CD8-positive, alpha-beta memory T cell (primary cell): ENCODE results near the gene ZNF486. TPM values are rescaled to one million over a fixed set of nuclear protein-coding genes. Genes with fewer than 3 reads are reported as not detected.
A peak's percentile ranks its signal among the peaks of the same experiment; 100 is the strongest.
"Not testable (repeated sequence)": the region's sequence is repeated elsewhere in the genome, so short reads cannot be mapped to it uniquely, and the experiment has no call there.

Experiments used
- CTCF ChIA-PET: fragments of 350-600 bp; sonication (Branson Sonifier 250); formaldehyde crosslinking; loops from one replicate; lab custom pipeline; 2021; ENCODE audit warnings: antibody characterized with exemption; lab: Charles Lee
- POLR2A ChIA-PET: fragments of 350-600 bp; sonication (Branson Sonifier 250); formaldehyde crosslinking; loops from one replicate; lab custom pipeline; 2021; ENCODE audit warnings: antibody characterized with exemption; lab: Charles Lee
- DNase-seq, 5 donors: peaks; one replicate each; pipeline versions ENCODE4 v3.0.0 to v3.0.0-alpha.2; 2020 to 2022; ENCODE audit warnings: mixed read lengths in 1 of 5
- H3K27ac ChIP-seq: one replicate; pipeline ENCODE4 v1.7.0; 2013; ENCODE audit warnings: low read depth, mild to moderate bottlenecking, low read length, moderate library complexity
- H3K27me3 ChIP-seq: 2 replicates; pipeline ENCODE4 v1.7.0; 2013; ENCODE audit warnings: low read length, mild to moderate bottlenecking; ENCODE audit not compliant: insufficient read depth, poor library complexity, severe bottlenecking
- H3K36me3 ChIP-seq: 2 replicates; pipeline ENCODE4 v1.7.0; 2013; ENCODE audit warnings: mild to moderate bottlenecking, low read length, moderate library complexity; ENCODE audit not compliant: insufficient read depth
- H3K4me1 ChIP-seq: 2 replicates; pipeline ENCODE4 v1.7.0; 2013; ENCODE audit warnings: mild to moderate bottlenecking, low read length, moderate library complexity; ENCODE audit not compliant: insufficient read depth
- H3K4me3 ChIP-seq: 2 replicates; pipeline ENCODE4 v1.7.0; 2013; ENCODE audit warnings: mild to moderate bottlenecking, low read length
- H3K9me3 ChIP-seq: 2 replicates; pipeline ENCODE4 v1.7.0; 2013; ENCODE audit warnings: mild to moderate bottlenecking, low read length
- H3K27ac Mint-ChIP-seq, 8 donors: one replicate each; pipeline ENCODE4 v1.8.0; 2020 to 2021; ENCODE audit warnings: mixed read lengths in 8 of 8, mild to moderate bottlenecking in 6 of 8, inconsistent platforms in 3 of 8, moderate library complexity in 3 of 8
- H3K27me3 Mint-ChIP-seq, 2 donors: one replicate each; pipeline ENCODE4 v1.8.0; 2020 to 2021; ENCODE audit warnings: mixed read lengths in 2 of 2, mild to moderate bottlenecking in 1 of 2, moderate library complexity in 1 of 2
- H3K36me3 Mint-ChIP-seq, 3 donors: one replicate each; pipeline ENCODE4 v1.8.0; 2020 to 2021; ENCODE audit warnings: mixed read lengths in 3 of 3, inconsistent platforms in 1 of 3, mild to moderate bottlenecking in 1 of 3
- H3K4me1 Mint-ChIP-seq, 3 donors: one replicate each; pipeline ENCODE4 v1.8.0; 2020 to 2021; ENCODE audit warnings: mixed read lengths in 3 of 3, inconsistent platforms in 1 of 3, mild to moderate bottlenecking in 1 of 3
- H3K4me3 Mint-ChIP-seq, 7 donors: one replicate each; pipeline ENCODE4 v1.8.0; 2020 to 2021; ENCODE audit warnings: mixed read lengths in 7 of 7, mild to moderate bottlenecking in 6 of 7, moderate library complexity in 4 of 7, inconsistent platforms in 2 of 7
- H3K9me3 Mint-ChIP-seq, 5 donors: one replicate each; pipeline ENCODE4 v1.8.0; 2020 to 2022; ENCODE audit warnings: mixed read lengths in 5 of 5, mild to moderate bottlenecking in 3 of 5, moderate library complexity in 2 of 5, inconsistent platforms in 1 of 5
- polyA plus RNA-seq: library from polyadenylated mRNA; unstranded; fragments of 300-500 nt; fragmentation: Illumina TruSeq; gene quantifications from one replicate; pipeline ENCODE4 v1.2.3, GENCODE V29; 2021
- total RNA-seq, 2 experiments: library from RNA; stranded (reverse); gene quantifications; one replicate each; pipeline ENCODE4 v1.2.3, GENCODE V29; 2021

The ZNF486 gene
- total and polyA plus RNA-seq, 3 experiments from 2014 or later, result 4.9 to 12.0 (median 10.5) TPM

DNA sequence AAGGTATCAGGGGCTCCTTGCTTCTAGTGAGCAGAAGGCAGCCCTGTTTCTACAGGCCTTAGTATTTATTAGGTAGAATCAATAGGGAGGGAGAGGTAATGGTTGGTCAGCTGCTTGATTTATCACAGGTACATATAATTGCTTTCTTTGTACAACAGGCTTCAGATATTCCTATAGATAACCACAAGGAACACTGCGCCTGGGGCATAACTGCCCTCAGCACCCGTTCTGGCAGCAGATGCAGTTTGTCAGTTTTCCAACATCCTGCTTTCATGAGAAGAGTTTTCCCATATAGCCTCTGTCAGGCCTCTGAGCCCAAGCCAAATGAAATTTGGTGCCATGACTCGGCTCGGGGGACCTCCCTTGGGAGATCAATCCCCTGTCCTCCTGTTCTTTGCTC lies 12.4 kb upstream of the ZNF486 start:
- Histone ChIP-seq H3K27me3 (no peaks in the 10 kb centered on the region), H3K36me3 (no peaks in the 10 kb centered on the region), H3K4me1 (no peaks in the 10 kb centered on the region), H3K27ac (no peak overlapping the region), H3K9me3 (no peaks in the 10 kb centered on the region), H3K4me3 (no peak overlapping the region)
- H3K4me1 Mint-ChIP-seq, result no peaks in the 10 kb centered on the region
- H3K9me3 Mint-ChIP-seq, result peaks cover 0 to 4% (median 0%) of the 10 kb centered on the region in 5 donors
- ChIA-PET CTCF (no interaction called here), POLR2A (no interaction called here)
- no peaks in the 10 kb centered on the region for H3K27me3 Mint-ChIP-seq
- no peak for DNase-seq
- no peak overlapping the region for H3K27ac Mint-ChIP-seq
- H3K36me3 Mint-ChIP-seq, result peaks cover 0 to 3% (median 0%) of the 10 kb centered on the region in 3 donors
- H3K4me3 Mint-ChIP-seq, result no peak overlapping the region

DNA sequence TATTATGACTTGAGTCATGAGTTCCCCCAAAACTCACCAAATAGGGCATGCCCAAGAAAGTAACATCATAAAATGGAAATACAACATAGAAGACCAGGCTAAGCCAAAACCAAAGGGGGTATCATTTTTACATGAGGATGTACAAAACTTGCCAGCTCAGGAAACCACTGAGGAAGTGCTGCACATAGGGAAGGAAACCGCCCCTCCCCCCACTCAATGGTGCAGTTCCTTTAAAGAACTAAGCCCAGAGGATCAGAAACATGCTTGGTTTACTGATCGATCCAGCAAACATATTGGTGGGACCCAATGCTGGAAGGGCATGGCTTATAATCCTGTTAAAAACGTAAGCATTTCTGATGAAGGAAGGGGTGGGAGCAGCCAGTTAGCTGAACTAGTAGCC lies 4.2 kb upstream of the ZNF486 start:
- H3K9me3 Mint-ChIP-seq, result peaks cover 0 to 4% (median 0%) of the 10 kb centered on the region in 5 donors
- DNase-seq, result peak in 2 of 5 donors; percentile 4 to 19
- ChIA-PET CTCF (no interaction called here), POLR2A (no interaction called here)
- peak overlapping the region in 1 of 8 donors; percentile 25 for H3K27ac Mint-ChIP-seq
- peak overlapping the region in 5 of 7 donors; percentile 26 to 62 (median 49) for H3K4me3 Mint-ChIP-seq
- peaks cover 0 to 8% (median 7%) of the 10 kb centered on the region in 3 donors for H3K36me3 Mint-ChIP-seq
- peaks cover 28 to 50% (median 31%) of the 10 kb centered on the region in 3 donors for H3K4me1 Mint-ChIP-seq
- peaks cover 9% of the 10 kb centered on the region for H3K4me1 ChIP-seq
- H3K4me3 ChIP-seq, result no peak overlapping the region
- H3K9me3 ChIP-seq, result no peaks in the 10 kb centered on the region
- no peaks in the 10 kb centered on the region for H3K36me3 ChIP-seq
- H3K27me3 ChIP-seq, result no peaks in the 10 kb centered on the region
- H3K27me3 Mint-ChIP-seq, result no peaks in the 10 kb centered on the region
- no peak overlapping the region for H3K27ac ChIP-seq

DNA sequence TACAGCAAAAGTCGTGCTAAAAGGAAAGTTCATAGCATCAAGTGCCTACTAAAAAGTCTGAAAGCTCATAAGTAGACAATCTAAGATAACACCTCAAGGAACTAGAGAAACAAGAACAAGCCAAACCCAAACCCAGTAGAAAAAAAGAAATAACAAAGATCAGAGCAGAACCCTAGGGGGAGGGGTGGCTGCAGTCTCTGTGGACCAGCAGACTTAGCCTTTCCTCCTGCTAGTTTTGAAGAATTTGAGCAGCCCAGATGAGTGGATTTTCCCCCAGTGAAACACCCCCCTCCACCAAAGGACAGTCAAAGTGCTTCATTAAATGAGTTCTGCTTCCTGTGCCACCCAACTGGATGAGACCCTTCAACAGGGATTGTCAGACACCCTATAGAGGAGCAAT lies 2.6 kb upstream of the ZNF486 start:
- H3K9me3 ChIP-seq, result no peaks in the 10 kb centered on the region
- Mint-ChIP-seq H3K9me3 (peaks cover 0 to 3% (median 0%) of the 10 kb centered on the region in 5 donors), H3K27me3 (no peaks in the 10 kb centered on the region), H3K4me1 (peaks cover 30 to 57% (median 33%) of the 10 kb centered on the region in 3 donors), H3K27ac (peak overlapping the region in 2 of 8 donors; percentile 29 to 51), H3K4me3 (peak overlapping the region in 1 of 7 donors; percentile 7), H3K36me3 (peaks cover under 1 to 13% (median 7%) of the 10 kb centered on the region in 3 donors)
- POLR2A ChIA-PET, result no interaction called here
- H3K4me1 ChIP-seq, result peaks cover 13% of the 10 kb centered on the region
- CTCF ChIA-PET, result no interaction called here
- no peak overlapping the region for H3K27ac ChIP-seq
- no peaks in the 10 kb centered on the region for H3K36me3 ChIP-seq
- DNase-seq, result no peak
- no peak overlapping the region for H3K4me3 ChIP-seq
- no peaks in the 10 kb centered on the region for H3K27me3 ChIP-seq

- Mint-ChIP-seq H3K9me3 (peaks cover 0 to 4% (median 0%) of the 10 kb centered on the region in 5 donors), H3K4me1 (peaks cover 38 to 69% (median 41%) of the 10 kb centered on the region in 3 donors), H3K4me3 (peak overlapping the region in 1 of 7 donors; percentile 57), H3K27ac (peak overlapping the region in 3 of 8 donors; percentile 33 to 99 (median 43)), H3K27me3 (no peaks in the 10 kb centered on the region), H3K36me3 (peaks cover 4 to 21% (median 10%) of the 10 kb centered on the region in 3 donors)
- Histone ChIP-seq H3K4me1 (peaks cover 13% of the 10 kb centered on the region), H3K27ac (no peak overlapping the region), H3K4me3 (no peak overlapping the region), H3K27me3 (no peaks in the 10 kb centered on the region), H3K36me3 (no peaks in the 10 kb centered on the region), H3K9me3 (no peaks in the 10 kb centered on the region)
- POLR2A ChIA-PET, result interaction anchor here (0.6 to 1.6 kb wide), 4 partner anchors 72 to 400 kb away, joined by 3 to 12 read pairs (median 7); partner anchors contain the start of genes ZNF737 and ZNF90
- no peak for DNase-seq
- CTCF ChIA-PET, result interaction anchor here (1.0 to 1.2 kb wide), 2 partner anchors 9 to 72 kb away, joined by 3 read pairs; no protein-coding TSS in a partner anchor
Observed at GRCh38 chr19:20165971-20166592, 932 bp upstream of the ZNF486 start.

GRCh38 chr19:20167651-20168122 lies 673 bp downstream of the ZNF486 start:
- POLR2A ChIA-PET, result interaction anchor here (1.3 to 1.6 kb wide), 3 partner anchors 116 to 608 kb away, joined by 3 to 10 read pairs (median 7); partner anchors contain the start of genes ZNF66 and ZNF682

DNA sequence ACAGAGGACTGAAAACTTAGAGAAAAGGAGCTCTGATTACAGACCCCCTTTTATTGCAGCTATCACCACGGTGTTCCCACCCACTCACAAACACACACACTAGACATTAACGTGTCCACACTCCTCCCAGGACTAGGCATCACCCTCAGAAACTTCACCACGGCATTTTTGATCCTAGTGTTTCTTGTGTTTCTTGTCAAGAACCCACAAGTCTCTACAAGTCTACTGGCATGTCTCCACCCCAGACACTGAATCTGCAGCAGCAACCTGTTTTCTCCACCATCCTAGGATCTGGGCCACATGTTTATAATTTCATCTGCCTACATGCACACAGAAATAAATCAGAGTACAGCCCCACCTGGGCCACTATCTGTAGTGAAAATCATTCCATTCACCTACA lies 4.3 kb downstream of the ZNF486 start:
- H3K36me3 Mint-ChIP-seq, result peaks cover 15 to 47% (median 19%) of the 10 kb centered on the region in 3 donors
- peaks cover 0 to 1% of the 10 kb centered on the region in 2 donors for H3K27me3 Mint-ChIP-seq
- peaks cover 0 to 6% (median 0%) of the 10 kb centered on the region in 5 donors for H3K9me3 Mint-ChIP-seq
- peaks cover 8% of the 10 kb centered on the region for H3K36me3 ChIP-seq
- ChIA-PET CTCF (no interaction called here), POLR2A (no interaction called here)
- H3K27ac ChIP-seq, result no peak overlapping the region
- H3K9me3 ChIP-seq, result no peaks in the 10 kb centered on the region
- peak overlapping the region in 5 of 8 donors; percentile 2 to 83 (median 74) for H3K27ac Mint-ChIP-seq
- peak overlapping the region in 1 of 7 donors; percentile 51 for H3K4me3 Mint-ChIP-seq
- no peak overlapping the region for H3K4me3 ChIP-seq
- H3K4me1 ChIP-seq, result peaks cover 6% of the 10 kb centered on the region
- H3K27me3 ChIP-seq, result no peaks in the 10 kb centered on the region
- peaks cover 32 to 50% (median 36%) of the 10 kb centered on the region in 3 donors for H3K4me1 Mint-ChIP-seq
- no peak for DNase-seq

More at GRCh38 chr19:20167651-20168122, 673 bp downstream of the ZNF486 start:
- peaks cover 0 to 1% of the 10 kb centered on the region in 2 donors for H3K27me3 Mint-ChIP-seq
- no peak for DNase-seq
- Histone ChIP-seq H3K4me1 (peaks cover 9% of the 10 kb centered on the region), H3K27me3 (no peaks in the 10 kb centered on the region), H3K9me3 (no peaks in the 10 kb centered on the region), H3K36me3 (peaks cover 8% of the 10 kb centered on the region), H3K4me3 (peak overlapping the region; percentile 96), H3K27ac (peak overlapping the region; percentile 71)
- CTCF ChIA-PET, result interaction anchor here (1.5 kb wide), 1 partner anchor 128 kb away, joined by 3 read pairs; no protein-coding TSS in a partner anchor
- peaks cover 12 to 34% (median 13%) of the 10 kb centered on the region in 3 donors for H3K36me3 Mint-ChIP-seq
- peak overlapping the region; percentile 94 to 99 (median 97) for H3K4me3 Mint-ChIP-seq
- H3K9me3 Mint-ChIP-seq, result peaks cover 0 to 4% (median 0%) of the 10 kb centered on the region in 5 donors
- H3K4me1 Mint-ChIP-seq, result peaks cover 38 to 67% (median 39%) of the 10 kb centered on the region in 3 donors
- peak overlapping the region; percentile 58 to 99 (median 94) for H3K27ac Mint-ChIP-seq

DNA sequence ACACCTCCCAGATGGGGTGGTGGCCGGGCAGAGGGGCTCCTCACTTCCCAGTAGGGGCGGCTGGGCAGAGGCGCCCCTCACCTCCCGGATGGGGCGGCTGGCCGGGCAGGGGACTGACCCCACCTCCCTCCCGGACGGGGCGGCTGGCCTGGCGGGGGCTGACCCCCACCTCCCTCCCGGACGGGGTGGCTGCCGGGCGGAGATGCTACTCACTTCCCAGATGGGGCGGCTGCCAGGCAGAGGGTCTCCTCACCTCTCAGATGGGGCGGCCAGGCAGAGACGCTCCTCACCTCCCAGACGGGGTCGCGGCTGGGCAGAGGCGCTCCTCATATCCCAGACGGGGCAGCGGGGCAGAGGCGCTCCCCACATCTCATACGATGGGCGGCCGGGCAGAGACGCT lies 8.8 kb downstream of the ZNF486 start:
- H3K9me3 Mint-ChIP-seq, CTCF ChIA-PET, H3K27ac ChIP-seq, H3K4me3 ChIP-seq, H3K27ac Mint-ChIP-seq, H3K27me3 ChIP-seq, H3K36me3 ChIP-seq, H3K4me3 Mint-ChIP-seq, H3K27me3 Mint-ChIP-seq, H3K9me3 ChIP-seq, POLR2A ChIA-PET, DNase-seq, H3K4me1 ChIP-seq: not testable (repeated sequence)
- peaks cover 11 to 52% (median 18%) of the 10 kb centered on the region in 3 donors for H3K36me3 Mint-ChIP-seq
- peaks cover 16 to 40% (median 22%) of the 10 kb centered on the region in 3 donors for H3K4me1 Mint-ChIP-seq

GRCh38 chr19:20179956-20180355 lies 12.9 kb downstream of the ZNF486 start:
- not testable (repeated sequence) for H3K9me3 Mint-ChIP-seq, H3K4me3 Mint-ChIP-seq, DNase-seq, H3K27ac Mint-ChIP-seq, H3K27ac ChIP-seq, H3K4me1 ChIP-seq, H3K27me3 ChIP-seq, H3K36me3 ChIP-seq, H3K27me3 Mint-ChIP-seq, H3K4me3 ChIP-seq, H3K9me3 ChIP-seq
- Mint-ChIP-seq H3K36me3 (peaks cover 0 to 32% (median 3%) of the 10 kb centered on the region in 3 donors), H3K4me1 (peaks cover 0 to 36% (median 10%) of the 10 kb centered on the region in 3 donors)
- ChIA-PET CTCF (interaction anchor here (1.2 kb wide), 1 partner anchor 182 kb away, joined by 3 read pairs; no protein-coding TSS in a partner anchor), POLR2A (interaction anchor here (0.7 kb wide), 1 partner anchor 56 kb away, joined by 3 read pairs; no protein-coding TSS in a partner anchor)
